SKM-1 (cell line): ENCODE measurements around the gene BNIP3.
"Not testable (repeated sequence)": the region's sequence is repeated elsewhere in the genome, so short reads cannot be mapped to it uniquely, and the experiment has no call there.

Source experiments
- DNase-seq: peaks from one replicate; lab custom pipeline; 2025; ENCODE audit not compliant: unreplicated experiment; lab: John Stamatoyannopoulos, UW

BNIP3 gene

DNA sequence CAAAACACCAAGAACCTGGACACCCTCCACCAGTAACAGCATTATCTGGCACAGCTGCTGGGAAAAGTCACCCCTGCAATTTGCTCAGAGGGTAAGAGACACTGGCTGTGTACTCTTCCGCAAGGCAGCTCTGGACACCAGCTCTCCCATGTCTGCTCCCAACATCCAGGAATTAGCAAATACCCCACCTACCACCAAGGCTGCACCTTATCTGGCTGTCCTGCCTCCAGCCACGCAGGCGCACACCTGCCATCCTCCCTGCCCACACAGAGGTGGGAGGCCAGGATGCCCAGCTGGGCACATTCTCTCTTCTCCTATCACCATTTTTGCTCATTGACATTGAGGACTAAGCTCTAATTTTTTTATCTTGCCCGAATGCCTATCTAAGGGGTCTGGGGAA, 20.3 kb upstream of the BNIP3 start:
- no peak for DNase-seq

DNA sequence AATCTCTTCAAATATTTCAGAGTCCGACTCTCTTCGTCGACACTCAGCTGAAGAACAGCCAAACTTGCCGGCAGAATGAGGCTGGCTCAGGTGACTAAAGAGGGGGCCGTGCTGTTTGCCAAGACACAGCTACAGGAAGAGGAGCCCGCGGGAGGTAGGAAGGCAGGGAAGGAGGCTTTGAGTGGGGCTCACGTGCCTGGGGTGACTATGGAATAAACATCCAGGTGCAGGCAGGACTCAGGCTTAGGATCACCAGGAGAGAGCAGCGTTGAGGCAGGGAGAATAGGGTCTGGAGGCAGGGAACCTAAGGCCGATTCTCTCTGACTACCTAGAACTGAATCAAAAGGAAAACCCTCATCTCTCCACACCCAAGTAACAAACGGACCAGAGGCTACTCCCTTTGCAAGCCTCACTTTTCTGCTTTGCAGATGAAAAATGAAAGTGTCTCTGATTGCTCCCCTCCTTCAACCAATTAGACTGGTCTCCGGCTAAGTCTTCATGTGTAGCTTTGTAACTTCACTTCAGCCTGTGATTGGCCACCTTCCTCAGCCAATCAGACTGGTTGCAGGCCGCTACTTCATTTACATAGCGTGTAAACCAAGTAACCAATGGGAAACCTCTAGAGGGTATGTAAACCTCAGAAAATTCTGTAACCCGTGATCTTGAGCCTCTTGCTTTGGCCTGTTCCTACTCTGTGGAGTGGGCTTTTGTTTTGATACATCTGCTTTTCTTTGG, 19.7 kb upstream of the BNIP3 start:
- no peak for DNase-seq

- no peak for DNase-seq
Measured at GRCh38 chr10:131998845-131999681, 17.3 kb upstream of the BNIP3 start.

- DNase-seq = no peak
Measured at GRCh38 chr10:131998050-131998844, 16.5 kb upstream of the BNIP3 start.

GRCh38 chr10:131997366-131998049, 15.8 kb upstream of the BNIP3 start:
- DNase-seq = no peak

DNA sequence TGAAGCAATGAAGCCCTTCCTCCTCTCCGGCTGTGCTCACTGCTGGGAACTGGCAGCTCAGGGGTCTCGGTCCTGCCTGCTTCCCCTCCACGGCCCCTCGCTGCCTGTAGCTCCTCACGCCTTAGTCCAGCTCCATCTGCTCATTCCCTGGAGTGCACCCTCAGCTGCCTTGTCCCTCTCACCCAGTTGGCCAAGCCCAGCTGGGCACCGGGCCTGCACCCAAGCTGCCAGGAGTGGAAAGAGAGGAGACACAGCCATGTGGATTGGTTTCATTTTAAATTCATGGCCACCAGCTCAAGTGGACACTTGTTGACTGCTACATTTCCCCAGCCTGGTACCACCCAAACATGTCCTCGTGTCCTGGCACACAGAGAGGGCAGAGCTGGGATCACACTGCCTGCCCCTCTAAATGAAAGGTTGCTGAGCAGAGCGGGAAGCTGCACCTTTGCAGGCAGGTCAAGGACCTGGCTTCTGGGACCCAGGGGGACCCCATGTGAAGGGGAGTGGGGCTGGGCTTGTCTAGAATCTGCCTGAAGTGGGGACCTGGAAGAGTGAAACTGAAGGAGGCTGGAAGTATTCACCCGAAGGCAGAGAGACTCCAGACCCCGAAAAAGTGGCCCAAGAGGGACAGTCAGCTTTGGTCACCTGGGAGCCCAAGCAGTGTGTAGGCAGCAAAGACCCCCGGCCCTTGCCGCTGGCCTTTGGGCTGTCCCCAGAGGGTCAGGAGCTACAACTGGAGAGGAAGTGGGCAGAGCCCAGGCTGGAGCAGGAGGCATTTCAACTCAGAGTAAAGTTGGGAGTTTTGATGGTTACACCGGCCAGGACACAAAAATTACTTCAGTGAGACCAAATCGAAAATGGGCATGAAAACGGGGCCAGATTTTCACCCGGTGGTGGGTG, 15.0 kb upstream of the BNIP3 start:
- no peak for DNase-seq

DNA sequence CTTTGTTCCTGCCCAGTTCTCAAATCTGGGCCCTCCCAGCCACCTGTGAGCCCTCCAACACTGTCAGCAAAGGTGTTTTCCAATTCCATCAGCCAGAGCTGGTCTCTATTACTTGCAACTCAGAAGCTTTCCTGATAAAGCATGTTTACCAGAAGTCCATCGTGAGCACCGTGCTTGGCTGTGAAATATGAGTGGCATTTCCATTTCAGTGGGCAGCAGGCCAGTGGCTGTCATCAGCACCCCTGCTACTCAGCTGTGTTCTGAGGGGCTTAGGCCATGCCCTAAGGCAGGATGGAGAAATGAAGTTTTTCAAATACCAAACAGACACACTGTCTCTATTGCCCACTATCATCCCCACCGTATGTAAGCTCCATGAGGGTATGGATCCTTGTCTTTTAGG, 12.7 kb upstream of the BNIP3 start:
- no peak for DNase-seq

DNA sequence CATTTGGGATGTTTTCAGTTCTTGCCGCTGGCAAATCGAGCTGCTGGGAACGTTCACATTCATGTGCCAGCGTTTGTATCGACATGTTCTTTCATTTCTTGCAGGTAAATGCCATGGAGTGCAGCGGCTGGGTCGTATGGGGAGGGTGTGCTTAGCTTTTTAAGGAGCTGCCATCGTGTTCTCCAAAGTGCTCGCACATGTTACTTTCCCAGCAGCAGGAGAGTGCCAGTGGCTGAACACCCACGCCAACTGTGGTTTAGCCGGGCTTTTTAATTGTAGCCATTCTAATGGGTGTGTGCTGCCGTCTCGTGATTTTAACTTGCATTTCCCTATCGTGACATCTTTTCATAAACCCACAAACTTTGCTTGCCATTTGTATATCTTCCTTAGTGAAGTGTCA, 11.6 kb upstream of the BNIP3 start:
- DNase-seq = no peak

DNA sequence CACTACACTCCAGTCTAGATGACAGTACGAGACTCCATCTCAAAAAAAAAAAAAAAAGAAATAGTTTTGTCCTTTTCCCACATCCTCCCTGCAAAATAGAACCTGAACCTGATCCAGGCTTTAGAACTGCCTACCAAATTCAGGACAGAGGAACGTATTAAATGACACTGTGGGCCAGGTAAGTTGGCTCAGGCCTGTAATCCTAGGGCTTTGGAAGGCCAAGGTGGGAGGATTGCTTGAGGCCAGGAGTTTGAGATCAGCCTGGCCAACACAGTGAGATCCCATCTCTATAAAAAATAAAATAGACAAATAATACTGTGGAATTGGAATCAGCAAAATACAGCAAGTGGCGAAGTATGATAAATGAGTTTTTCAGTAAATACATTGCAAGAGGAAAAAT, 10.0 kb upstream of the BNIP3 start:
- DNase-seq = no peak

- DNase-seq = not testable (repeated sequence)
Measured at GRCh38 chr10:131987786-131988185, 6.1 kb upstream of the BNIP3 start.

- DNase-seq = not testable (repeated sequence)
Measured at GRCh38 chr10:131987301-131987700, 5.6 kb upstream of the BNIP3 start.

DNA sequence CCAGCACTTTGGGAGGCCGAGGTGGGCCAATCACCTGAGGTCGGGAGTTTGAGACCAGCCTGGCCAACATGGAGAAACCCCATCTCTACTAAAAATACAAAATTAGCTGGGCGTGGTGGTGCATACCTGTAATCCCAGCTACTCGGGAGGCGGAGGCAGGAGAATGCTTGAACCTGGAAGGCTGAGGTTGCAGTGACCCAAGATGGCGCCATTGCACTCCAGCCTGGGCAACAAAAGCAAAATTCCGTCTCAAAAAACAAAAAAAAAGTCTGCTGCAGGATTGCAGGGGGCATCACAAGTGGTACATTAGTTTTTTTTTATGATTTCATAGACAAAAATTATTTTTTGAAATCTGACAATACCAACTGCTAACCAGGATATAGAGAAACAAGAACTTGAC, 5.1 kb upstream of the BNIP3 start:
- not testable (repeated sequence) for DNase-seq

DNA sequence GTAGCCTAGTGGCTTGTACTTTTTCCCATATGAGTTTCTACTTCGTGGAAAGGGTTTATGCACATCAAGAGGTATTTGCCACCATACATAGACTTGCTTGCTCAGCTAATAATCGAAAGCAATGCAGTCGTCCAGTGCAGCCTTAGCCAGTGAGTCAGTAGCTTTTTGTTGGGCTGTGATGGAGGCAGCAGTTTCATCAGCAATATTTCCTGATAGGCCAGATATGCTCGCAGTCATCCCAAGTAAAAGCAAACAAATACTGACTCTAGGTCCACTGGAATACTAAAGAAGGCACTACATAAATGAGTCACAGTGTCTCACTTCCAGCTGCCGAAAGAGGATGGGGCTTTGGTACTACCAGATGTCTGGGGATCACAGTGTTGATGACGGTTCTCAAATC, 2.1 kb upstream of the BNIP3 start:
- no peak for DNase-seq

- DNase-seq = no peak
Measured at GRCh38 chr10:131982796-131983195, 1.1 kb upstream of the BNIP3 start.

GRCh38 chr10:131982185-131982756, 548 bp upstream of the BNIP3 start:
- DNase-seq = no peak

DNA sequence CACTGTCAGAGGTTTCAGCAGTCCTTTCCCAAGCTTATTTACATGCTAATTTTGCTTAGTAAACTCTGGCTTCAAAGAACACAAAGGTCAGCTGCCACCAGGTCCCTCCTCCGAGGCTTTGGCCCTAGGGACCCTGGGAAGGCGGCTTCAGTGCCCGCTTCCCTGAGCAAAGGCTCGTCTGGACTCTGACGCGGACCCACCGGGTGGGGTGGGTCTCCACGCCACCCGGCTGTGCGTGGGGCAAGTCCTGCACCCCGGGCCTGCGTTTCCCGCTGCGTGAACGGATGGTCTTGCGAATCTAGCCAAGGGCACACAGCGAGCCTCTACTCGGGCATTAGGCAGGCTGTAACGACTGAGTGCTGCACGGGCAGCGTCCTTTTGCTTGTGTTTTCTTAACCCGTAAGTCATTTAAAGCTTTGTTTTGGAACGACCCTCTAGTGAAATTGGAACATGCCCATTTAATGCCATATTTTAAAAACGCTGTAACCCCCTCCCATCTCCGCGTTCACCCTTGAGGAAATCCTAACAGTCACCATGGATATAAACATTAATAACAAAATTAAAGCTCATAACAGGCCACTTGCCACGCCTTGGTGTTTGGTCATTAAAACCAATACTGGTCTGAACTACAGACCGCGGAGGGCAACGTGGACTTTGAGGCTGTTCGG, 828 bp downstream of the BNIP3 start:
- no peak for DNase-seq

DNA sequence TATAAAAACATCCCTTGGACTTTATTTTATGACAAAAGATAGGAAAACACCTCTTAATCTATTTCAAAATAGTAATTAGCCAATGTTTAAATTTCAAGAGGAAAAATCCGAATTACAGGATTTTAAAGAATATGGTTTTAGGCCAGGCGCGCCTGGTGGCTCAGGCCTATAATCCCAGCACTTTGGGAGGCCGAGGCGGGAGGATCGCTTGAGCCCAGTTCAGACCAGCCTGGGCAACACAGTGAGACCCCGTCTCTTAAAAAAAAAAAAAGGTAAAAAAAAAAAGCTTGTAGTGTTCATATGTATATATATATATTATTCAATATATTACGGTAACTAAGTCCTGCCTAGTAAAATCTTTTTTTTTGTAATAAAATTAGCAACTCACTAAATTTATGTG, 1.4 kb downstream of the BNIP3 start:
- no peak for DNase-seq

- DNase-seq = no peak
Measured at GRCh38 chr10:131979821-131980270, 1.9 kb downstream of the BNIP3 start.

DNA sequence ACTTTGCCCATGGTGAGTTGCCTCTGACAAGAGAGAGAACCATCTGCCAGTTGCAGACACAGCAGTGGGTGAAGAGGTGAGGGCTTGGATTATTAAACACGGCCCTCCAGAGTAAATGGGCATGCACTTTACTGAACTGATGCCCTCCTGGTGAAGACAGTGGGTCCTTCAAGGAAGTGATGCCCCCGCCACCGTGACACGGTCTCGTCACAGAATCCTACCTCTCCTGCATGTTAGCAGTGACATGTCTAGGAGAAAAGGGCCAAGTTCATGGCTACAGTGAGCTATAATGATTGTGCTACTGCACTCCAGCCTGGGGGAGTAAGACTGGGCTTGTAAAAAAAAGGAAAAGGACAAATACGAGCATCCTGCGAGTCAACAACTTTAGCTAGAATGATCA, 2.4 kb downstream of the BNIP3 start:
- DNase-seq = no peak
